Nephron (organoid): Measurements from ENCODE around the gene OSBPL9.
A peak's percentile ranks its signal among the peaks of the same experiment; 100 is the strongest.

Experiments used
- H3K27ac Mint-ChIP-seq, 3 experiments: 2 replicates each; pipeline ENCODE4 v1.8.0; 2020; ENCODE audit warnings: mixed read lengths in 3 of 3, mild to moderate bottlenecking in 2 of 3, moderate library complexity in 1 of 3
- H3K27me3 Mint-ChIP-seq: 2 replicates; pipeline ENCODE4 v1.8.0; 2021; ENCODE audit warnings: low read depth, mild to moderate bottlenecking, moderate library complexity, mixed read lengths
- H3K36me3 Mint-ChIP-seq: 2 replicates; pipeline ENCODE4 v1.8.0; 2020; ENCODE audit warnings: low read depth, mixed read lengths
- H3K4me1 Mint-ChIP-seq: 2 replicates; pipeline ENCODE4 v1.8.0; 2020; ENCODE audit warnings: mixed read lengths
- H3K4me3 Mint-ChIP-seq, 3 experiments: 2 replicates each; pipeline ENCODE4 v1.8.0; 2020; ENCODE audit warnings: mild to moderate bottlenecking in 3 of 3, mixed read lengths in 3 of 3, moderate library complexity in 2 of 3
- H3K9me3 Mint-ChIP-seq: 2 replicates; pipeline ENCODE4 v1.8.0; 2020; ENCODE audit warnings: mixed read lengths
- CTCF ChIP-seq, 3 experiments: fragments of 200-600 bp; sonication (generic); IDR thresholded peaks; one replicate each; pipeline ENCODE4 v1.5.0; 2021; ENCODE audit warnings: antibody characterized with exemption in 3 of 3; ENCODE audit not compliant: unreplicated experiment in 3 of 3

Gene OSBPL9

GRCh38 chr1:51755437-51755836 is 138.5 kb downstream of the OSBPL9 start:
- H3K4me3 Mint-ChIP-seq = no peak overlapping the region
- H3K4me1 Mint-ChIP-seq = no peaks in the 10 kb centered on the region
- no peak for TF ChIP-seq CTCF (IDR thresholded peaks at IDR 0.05; ENCODE audit: unreplicated experiment in 3 of 3)
- no peak overlapping the region for H3K27ac Mint-ChIP-seq
- no peaks in the 10 kb centered on the region for H3K27me3 Mint-ChIP-seq
- peaks cover 57% of the 10 kb centered on the region for H3K36me3 Mint-ChIP-seq
- H3K9me3 Mint-ChIP-seq = peaks cover 4% of the 10 kb centered on the region

- no peaks in the 10 kb centered on the region for H3K4me1 Mint-ChIP-seq
- no peaks in the 10 kb centered on the region for H3K27me3 Mint-ChIP-seq
Observed at GRCh38 chr1:51756290-51756689, 139.4 kb downstream of the OSBPL9 start.

GRCh38 chr1:51758310-51758709 is 141.4 kb downstream of the OSBPL9 start:
- no peaks in the 10 kb centered on the region for H3K9me3 Mint-ChIP-seq
- H3K36me3 Mint-ChIP-seq = peaks cover 49% of the 10 kb centered on the region
- H3K27me3 Mint-ChIP-seq = no peaks in the 10 kb centered on the region
- H3K4me3 Mint-ChIP-seq = no peak overlapping the region
- no peaks in the 10 kb centered on the region for H3K4me1 Mint-ChIP-seq
- TF ChIP-seq CTCF (IDR thresholded peaks at IDR 0.05; ENCODE audit: unreplicated experiment in 3 of 3) = no peak
- no peak overlapping the region for H3K27ac Mint-ChIP-seq

More at GRCh38 chr1:51756290-51756689, 139.4 kb downstream of the OSBPL9 start:
- H3K27ac Mint-ChIP-seq = peak overlapping the region in 1 of 3 experiments; percentile 0
- H3K36me3 Mint-ChIP-seq = peaks cover 56% of the 10 kb centered on the region
- peaks cover 4% of the 10 kb centered on the region for H3K9me3 Mint-ChIP-seq
- H3K4me3 Mint-ChIP-seq = no peak overlapping the region
- TF ChIP-seq CTCF (IDR thresholded peaks at IDR 0.05; ENCODE audit: unreplicated experiment in 3 of 3) = no peak

GRCh38 chr1:51760872-51761271 is 144.0 kb downstream of the OSBPL9 start:
- no peaks in the 10 kb centered on the region for H3K4me1 Mint-ChIP-seq
- H3K36me3 Mint-ChIP-seq = peaks cover 29% of the 10 kb centered on the region
- no peaks in the 10 kb centered on the region for H3K27me3 Mint-ChIP-seq
- no peak overlapping the region for H3K27ac Mint-ChIP-seq
- no peak overlapping the region for H3K4me3 Mint-ChIP-seq
- H3K9me3 Mint-ChIP-seq = no peaks in the 10 kb centered on the region
- no peak for TF ChIP-seq CTCF (IDR thresholded peaks at IDR 0.05; ENCODE audit: unreplicated experiment in 3 of 3)

- TF ChIP-seq CTCF (IDR thresholded peaks at IDR 0.05; ENCODE audit: unreplicated experiment in 3 of 3) = no peak
- no peak overlapping the region for H3K27ac Mint-ChIP-seq
- H3K36me3 Mint-ChIP-seq = peaks cover 31% of the 10 kb centered on the region
- no peaks in the 10 kb centered on the region for H3K9me3 Mint-ChIP-seq
- no peak overlapping the region for H3K4me3 Mint-ChIP-seq
- no peaks in the 10 kb centered on the region for H3K4me1 Mint-ChIP-seq
- no peaks in the 10 kb centered on the region for H3K27me3 Mint-ChIP-seq
Observed at GRCh38 chr1:51761351-51761750, 144.5 kb downstream of the OSBPL9 start.

GRCh38 chr1:51768971-51769588 is 152.2 kb downstream of the OSBPL9 start:
- Mint-ChIP-seq H3K4me3 (no peak overlapping the region), H3K27ac (peak overlapping the region in 1 of 3 experiments; percentile 17), H3K36me3 (peaks cover 50% of the 10 kb centered on the region), H3K9me3 (no peaks in the 10 kb centered on the region), H3K4me1 (peaks cover 6% of the 10 kb centered on the region), H3K27me3 (no peaks in the 10 kb centered on the region)
- peak; percentile 75 to 82 (median 80) for TF ChIP-seq CTCF (IDR thresholded peaks at IDR 0.05; ENCODE audit: unreplicated experiment in 3 of 3)
